Measurements from ENCODE around the gene MYH7. TPM values are rescaled to one million over a fixed set of nuclear protein-coding genes. Genes with fewer than 3 reads are reported as not detected.

The MYH7 gene
- total RNA-seq, 1 experiment from 2014 or later: not detected

DNA sequence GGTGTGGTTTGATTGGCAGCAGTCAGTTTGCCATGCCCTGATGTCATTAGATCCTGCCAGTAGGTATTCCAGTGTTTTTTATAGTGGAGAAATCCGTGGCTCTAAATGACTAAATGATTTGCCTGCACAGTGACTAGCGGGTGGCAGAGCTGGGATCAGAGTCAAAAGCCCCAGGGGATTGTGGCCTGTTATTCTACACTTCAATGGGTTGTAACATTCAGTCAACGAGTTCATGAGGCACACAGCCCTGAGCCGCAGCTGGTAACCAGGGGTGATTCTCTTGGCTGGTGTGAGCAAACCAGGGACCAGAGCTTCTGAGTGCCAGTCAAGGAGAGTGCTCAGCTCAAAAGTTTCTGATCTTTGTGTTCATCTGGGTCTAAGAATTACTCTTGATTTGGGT is 29.2 kb downstream of the MYH7 start:
- Histone ChIP-seq H3K4me1 (ENCODE audit: insufficient read depth, low read length, poor library complexity, severe bottlenecking) (no peaks in the 10 kb centered on the region), H3K27me3 (replicated peaks; ENCODE audit: insufficient read depth, low read depth, low read length, poor library complexity) (peaks cover 17% of the 10 kb centered on the region), H3K27ac (ENCODE audit: low read depth, low read length, poor library complexity, severe bottlenecking) (no peak overlapping the region), H3K4me3 (ENCODE audit: low read depth, low read length, poor library complexity, severe bottlenecking) (no peak overlapping the region), H3K36me3 (ENCODE audit: insufficient read depth, low read length, poor library complexity, severe bottlenecking) (no peaks in the 10 kb centered on the region), H3K9me3 (ENCODE audit: low read depth, low read length, poor library complexity, severe bottlenecking) (no peaks in the 10 kb centered on the region)
- ChIA-PET CTCF (no interaction called here), POLR2A (ENCODE audit: low non-redundant PET) (no interaction called here)
- TF ChIP-seq CTCF (conservative IDR thresholded peaks at IDR 0.05; ENCODE audit: low read depth, low read length) (no peak), EZH2 (IDR thresholded peaks at IDR 0.05; ENCODE audit: borderline replicate concordance, low read depth, low read length, poor library complexity, severe bottlenecking) (no peak)
- DNase-seq (ENCODE audit: low spot score): peak; percentile 24
- BruUV-seq (replicated peaks): no TSS peak
- intact Hi-C loops (cut with micrococcal nuclease; ENCODE audit: unreplicated experiment): no loop called here

- no peak for DNase-seq (ENCODE audit: low spot score)
- Histone ChIP-seq H3K27ac (ENCODE audit: low read depth, low read length, poor library complexity, severe bottlenecking) (no peak overlapping the region), H3K9me3 (ENCODE audit: low read depth, low read length, poor library complexity, severe bottlenecking) (no peaks in the 10 kb centered on the region), H3K36me3 (ENCODE audit: insufficient read depth, low read length, poor library complexity, severe bottlenecking) (no peaks in the 10 kb centered on the region), H3K4me3 (ENCODE audit: low read depth, low read length, poor library complexity, severe bottlenecking) (no peak overlapping the region), H3K4me1 (ENCODE audit: insufficient read depth, low read length, poor library complexity, severe bottlenecking) (no peaks in the 10 kb centered on the region), H3K27me3 (replicated peaks; ENCODE audit: insufficient read depth, low read depth, low read length, poor library complexity) (peaks cover 17% of the 10 kb centered on the region)
- intact Hi-C loops (cut with micrococcal nuclease; ENCODE audit: unreplicated experiment): no loop called here
- TF ChIP-seq CTCF (conservative IDR thresholded peaks at IDR 0.05; ENCODE audit: low read depth, low read length) (no peak), EZH2 (IDR thresholded peaks at IDR 0.05; ENCODE audit: borderline replicate concordance, low read depth, low read length, poor library complexity, severe bottlenecking) (no peak)
- CTCF ChIA-PET: no interaction called here
- BruUV-seq (replicated peaks): no TSS peak
- POLR2A ChIA-PET (ENCODE audit: low non-redundant PET): no interaction called here
Observed at GRCh38 chr14:23405516-23406025, 29.9 kb downstream of the MYH7 start.

DNA sequence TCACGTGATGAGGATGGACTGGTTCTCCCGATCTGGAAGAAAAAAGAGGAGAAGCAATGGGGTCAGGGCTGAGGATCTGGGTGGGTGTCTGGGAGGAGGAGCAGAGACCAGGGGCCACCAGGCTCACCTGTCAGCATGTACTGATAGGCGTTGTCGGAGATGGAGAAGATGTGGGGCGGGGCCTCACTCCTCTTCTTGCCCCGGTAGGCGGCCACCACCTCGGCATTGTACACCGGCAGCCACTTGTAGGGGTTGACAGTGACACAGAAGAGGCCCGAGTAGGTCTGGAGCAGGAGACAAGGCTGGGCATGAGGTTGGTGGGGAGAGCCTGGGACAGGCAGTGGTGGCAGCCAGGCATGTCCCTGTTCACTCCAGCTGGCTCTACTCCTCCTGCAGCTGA is 30.4 kb downstream of the MYH7 start:
- Histone ChIP-seq H3K27me3 (replicated peaks; ENCODE audit: insufficient read depth, low read depth, low read length, poor library complexity) (peaks cover 17% of the 10 kb centered on the region), H3K27ac (ENCODE audit: low read depth, low read length, poor library complexity, severe bottlenecking) (no peak overlapping the region), H3K9me3 (ENCODE audit: low read depth, low read length, poor library complexity, severe bottlenecking) (no peaks in the 10 kb centered on the region), H3K36me3 (ENCODE audit: insufficient read depth, low read length, poor library complexity, severe bottlenecking) (no peaks in the 10 kb centered on the region), H3K4me3 (ENCODE audit: low read depth, low read length, poor library complexity, severe bottlenecking) (no peak overlapping the region), H3K4me1 (ENCODE audit: insufficient read depth, low read length, poor library complexity, severe bottlenecking) (no peaks in the 10 kb centered on the region)
- no peak for TF ChIP-seq CTCF (conservative IDR thresholded peaks at IDR 0.05; ENCODE audit: low read depth, low read length)
- no peak for TF ChIP-seq EZH2 (IDR thresholded peaks at IDR 0.05; ENCODE audit: borderline replicate concordance, low read depth, low read length, poor library complexity, severe bottlenecking)
- intact Hi-C loops (cut with micrococcal nuclease; ENCODE audit: unreplicated experiment): no loop called here
- ChIA-PET POLR2A (ENCODE audit: low non-redundant PET) (no interaction called here), CTCF (no interaction called here)
- no peak for DNase-seq (ENCODE audit: low spot score)
- BruUV-seq (replicated peaks): no TSS peak
